BLaER1 treated with 17β-estradiol and CSF1 and Interleukin-3, amounts not matched to agents 10 nM and 100 nM (cell line): Measurements from ENCODE around the gene ATP2C2.
"Not testable (repeated sequence)": the region's sequence is repeated elsewhere in the genome, so short reads cannot be mapped to it uniquely, and the experiment has no call there.

Source experiments
- H3K27ac ChIP-seq, 11 experiments: shearing (Covaris generic); formaldehyde crosslinking; 2 replicates each; pipeline ENCODE4 v1.8.1; 2022
- H3K27me3 ChIP-seq, 11 experiments: shearing (Covaris generic); formaldehyde crosslinking; 2 replicates each; pipeline ENCODE4 v1.8.1; 2022
- H3K36me3 ChIP-seq, 11 experiments: shearing (Covaris generic); formaldehyde crosslinking; 2 replicates each; pipeline ENCODE4 v1.8.1; 2022
- H3K4me1 ChIP-seq, 10 experiments: shearing (Covaris generic); formaldehyde crosslinking; 2 replicates each; pipeline ENCODE4 v1.8.1; 2022
- H3K4me2 ChIP-seq, 11 experiments: shearing (Covaris generic); formaldehyde crosslinking; 2 replicates each; pipeline ENCODE4 v1.8.1; 2022
- H3K4me3 ChIP-seq, 10 experiments: shearing (Covaris generic); formaldehyde crosslinking; 2 replicates each; pipeline ENCODE4 v1.8.1; 2022
- H3K9ac ChIP-seq, 11 experiments: shearing (Covaris generic); formaldehyde crosslinking; 2 replicates each; pipeline ENCODE4 v1.8.1; 2022
- H3K9me3 ChIP-seq, 11 experiments: shearing (Covaris generic); formaldehyde crosslinking; replicated peaks in 1 of 11; 2 replicates each; pipeline ENCODE4 v1.8.1; 2022
- H4K20me1 ChIP-seq, 11 experiments: shearing (Covaris generic); formaldehyde crosslinking; 2 replicates each; pipeline ENCODE4 v1.8.1; 2022
- Cebpa-rat ChIP-seq, 11 experiments: shearing (Covaris generic); IDR thresholded peaks; 2 replicates each; pipeline ENCODE4 v1.8.1; 2022

The ATP2C2 gene

DNA sequence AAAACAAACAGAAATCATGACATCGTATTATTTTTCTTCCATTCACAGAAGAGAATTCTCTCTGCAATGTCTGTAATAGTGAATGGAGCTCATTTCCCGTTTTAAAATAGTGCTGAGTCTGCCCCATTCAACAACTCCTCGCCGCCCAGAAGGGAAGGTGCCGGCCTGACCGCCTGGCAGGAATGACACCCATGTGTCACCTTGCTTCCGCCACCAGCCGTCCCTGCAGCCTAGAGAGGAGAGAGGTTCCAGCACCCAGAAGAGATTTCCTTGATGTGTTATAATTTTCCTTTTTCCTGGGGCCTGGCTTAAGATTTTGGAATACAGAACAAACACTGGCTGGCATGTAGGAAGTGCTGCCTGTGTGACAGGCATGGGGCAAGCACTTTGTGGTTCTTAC lies 76.1 kb downstream of the ATP2C2 start:
- no peaks in the 10 kb centered on the region for H3K36me3 ChIP-seq
- no peak overlapping the region for H3K27ac ChIP-seq
- H3K9me3 ChIP-seq = no peaks in the 10 kb centered on the region
- H3K9ac ChIP-seq = no peak overlapping the region
- H3K4me1 ChIP-seq = peaks cover 0 to 10% (median 7%) of the 10 kb centered on the region in 10 experiments; a peak in 14 of 20 replicates
- no peak overlapping the region for H3K4me3 ChIP-seq
- no peaks in the 10 kb centered on the region for H3K27me3 ChIP-seq
- TF ChIP-seq Cebpa-rat (IDR thresholded peaks at IDR 0.05) = no peak
- no peak overlapping the region for H3K4me2 ChIP-seq
- no peaks in the 10 kb centered on the region for H4K20me1 ChIP-seq

DNA sequence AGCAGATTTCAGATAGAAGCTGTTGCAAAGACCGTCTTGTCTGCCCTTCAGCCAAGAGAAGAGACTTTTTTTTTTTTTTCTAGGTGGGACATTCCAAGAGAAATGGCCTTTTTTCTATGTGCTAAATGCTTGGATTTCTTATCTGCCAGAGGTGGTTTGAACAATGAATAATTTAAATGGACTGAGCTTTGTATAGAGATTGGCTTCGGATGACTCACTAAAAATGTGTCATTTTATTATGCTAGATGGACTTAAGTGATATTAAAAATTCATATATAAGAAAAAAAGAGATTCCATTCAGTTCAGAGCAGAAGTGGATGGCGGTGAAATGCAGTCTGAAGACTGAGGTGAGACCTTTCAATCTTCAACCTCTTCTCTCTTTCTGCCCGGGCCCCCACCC lies 77.7 kb downstream of the ATP2C2 start:
- H3K36me3 ChIP-seq = no peaks in the 10 kb centered on the region
- H3K9ac ChIP-seq = no peak overlapping the region
- H3K27ac ChIP-seq = no peak overlapping the region
- no peak overlapping the region for H3K4me3 ChIP-seq
- no peaks in the 10 kb centered on the region for H4K20me1 ChIP-seq
- H3K9me3 ChIP-seq = peaks cover 0 to 9% (median 2%) of the 10 kb centered on the region in 11 experiments; a peak in 9 of 22 replicates
- H3K4me2 ChIP-seq = no peak overlapping the region
- H3K4me1 ChIP-seq = peaks cover 0 to 14% (median 8%) of the 10 kb centered on the region in 10 experiments; a peak in 14 of 20 replicates
- no peak for TF ChIP-seq Cebpa-rat (IDR thresholded peaks at IDR 0.05)
- no peaks in the 10 kb centered on the region for H3K27me3 ChIP-seq

DNA sequence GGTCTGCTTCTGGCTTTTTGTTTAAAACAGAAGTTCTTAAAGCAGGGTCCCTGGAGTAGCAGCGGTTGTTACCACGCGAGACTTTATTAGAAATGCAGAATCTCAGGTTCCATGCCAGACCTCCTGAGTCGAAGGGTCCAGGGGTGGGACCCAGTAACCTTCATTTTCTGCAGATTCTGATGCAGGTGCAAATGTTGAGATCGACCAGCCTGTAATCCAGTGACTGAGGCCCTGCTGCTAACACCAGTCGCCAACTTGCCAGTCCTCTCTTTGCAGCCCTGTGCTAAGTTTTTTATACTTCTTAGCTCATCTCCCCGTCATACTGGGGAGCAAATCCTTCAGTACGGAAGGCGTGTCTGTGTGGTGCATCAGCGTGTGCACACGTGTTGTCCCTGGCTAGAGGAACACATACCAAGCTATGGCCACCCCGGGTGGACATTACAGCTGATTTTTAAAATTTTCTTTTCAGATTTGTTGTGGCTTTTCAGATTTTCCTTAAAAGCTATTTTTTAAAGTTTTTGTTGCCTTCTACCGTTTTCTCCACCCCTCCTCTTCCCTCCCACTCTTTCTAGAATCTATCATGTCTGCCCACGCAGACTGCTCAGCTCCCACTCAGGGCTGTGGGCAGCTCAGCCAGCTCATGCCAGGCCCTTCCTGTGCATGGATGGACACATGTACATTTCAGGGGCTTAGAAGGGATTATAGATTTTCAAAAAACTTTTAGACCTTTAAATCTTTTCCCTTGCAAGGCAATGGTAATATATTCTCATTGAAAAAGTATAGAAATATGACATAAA lies 78.5 kb downstream of the ATP2C2 start:
- no peak overlapping the region for H3K4me3 ChIP-seq
- H3K9ac ChIP-seq = no peak overlapping the region
- no peak overlapping the region for H3K27ac ChIP-seq
- H4K20me1 ChIP-seq = no peaks in the 10 kb centered on the region
- no peaks in the 10 kb centered on the region for H3K36me3 ChIP-seq
- peaks cover 0 to 14% (median 8%) of the 10 kb centered on the region in 10 experiments; a peak in 14 of 20 replicates for H3K4me1 ChIP-seq
- H3K27me3 ChIP-seq = no peaks in the 10 kb centered on the region
- H3K9me3 ChIP-seq = peaks cover 0 to 15% (median 7%) of the 10 kb centered on the region in 11 experiments; a peak in 9 of 22 replicates
- TF ChIP-seq Cebpa-rat (IDR thresholded peaks at IDR 0.05) = no peak
- H3K4me2 ChIP-seq = no peak overlapping the region

DNA sequence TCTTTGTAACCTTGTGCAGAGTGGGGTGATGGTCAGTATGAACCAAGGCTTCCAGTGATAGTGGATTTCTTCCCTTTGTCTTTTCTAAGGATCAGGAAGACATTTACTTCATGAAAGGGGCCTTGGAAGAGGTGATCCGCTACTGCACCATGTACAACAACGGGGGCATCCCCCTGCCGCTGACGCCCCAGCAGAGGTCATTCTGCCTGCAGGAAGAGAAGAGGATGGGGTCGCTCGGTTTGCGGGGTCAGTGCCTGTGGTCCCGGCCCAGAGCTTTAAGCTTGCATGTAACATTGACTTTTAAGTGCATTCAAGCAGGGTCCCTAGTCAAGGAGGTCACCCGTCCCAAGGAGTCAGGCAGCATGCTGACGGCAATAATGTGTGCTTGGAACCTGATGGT lies 80.1 kb downstream of the ATP2C2 start:
- Histone ChIP-seq H3K27me3 (no peaks in the 10 kb centered on the region), H3K27ac (no peak overlapping the region), H3K4me2 (no peak overlapping the region), H3K4me1 (peaks cover 0 to 14% (median 8%) of the 10 kb centered on the region in 10 experiments; a peak in 14 of 20 replicates), H3K9ac (no peak overlapping the region), H3K9me3 (peaks cover 0 to 19% (median 7%) of the 10 kb centered on the region in 11 experiments; a peak in 11 of 22 replicates), H4K20me1 (no peaks in the 10 kb centered on the region), H3K36me3 (no peaks in the 10 kb centered on the region), H3K4me3 (no peak overlapping the region)
- TF ChIP-seq Cebpa-rat (IDR thresholded peaks at IDR 0.05) = no peak

DNA sequence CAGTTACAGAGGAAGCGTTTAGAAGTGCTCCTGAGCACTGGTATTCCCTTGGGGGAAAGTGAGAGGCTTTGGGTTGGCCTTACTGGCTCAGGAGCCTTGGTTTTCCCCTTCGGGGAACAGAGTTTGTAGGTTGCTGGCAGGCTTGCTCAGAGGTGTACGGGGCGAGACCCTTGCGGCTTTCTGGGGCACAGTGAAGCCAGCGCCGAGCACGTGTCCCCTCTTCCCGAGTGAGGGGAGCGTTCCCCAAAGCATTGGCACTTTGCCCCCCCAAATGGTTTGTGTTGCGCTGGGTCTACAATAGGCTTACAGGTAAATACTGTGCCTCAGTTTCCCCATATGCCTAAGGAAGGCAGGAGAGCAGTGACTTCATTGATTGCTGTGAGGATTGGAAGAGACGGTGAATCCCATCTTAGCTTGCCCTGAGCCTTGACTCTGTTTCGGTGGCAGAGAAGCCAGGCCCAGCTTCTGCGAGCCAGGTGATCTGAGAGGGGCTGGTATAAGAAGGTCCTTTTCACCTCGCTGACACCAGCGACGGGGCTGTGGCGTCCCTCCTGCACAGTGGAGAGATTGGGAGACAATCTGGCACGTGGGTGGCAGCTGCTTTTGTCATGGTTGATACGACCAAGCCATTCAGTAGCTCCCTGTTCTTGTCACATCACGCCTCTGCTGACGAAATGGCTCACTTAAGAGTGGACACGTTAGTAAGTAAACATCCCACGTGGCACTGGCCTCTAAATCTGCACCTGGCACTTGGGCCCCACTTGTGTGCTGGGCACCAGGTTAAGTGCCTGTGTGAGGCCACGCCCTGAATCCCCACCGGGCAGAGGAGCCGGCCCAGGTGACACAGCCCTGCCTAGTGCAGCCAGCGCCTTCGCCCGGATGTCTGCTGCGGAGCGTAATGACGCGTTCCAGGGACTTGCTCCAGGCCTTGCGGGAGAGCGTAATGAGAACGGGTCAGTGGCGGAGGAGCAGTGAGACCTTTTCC lies 81.1 kb downstream of the ATP2C2 start:
- Histone ChIP-seq H4K20me1 (no peaks in the 10 kb centered on the region), H3K27ac (no peak overlapping the region; a peak in 1 of 22 replicates), H3K36me3 (no peaks in the 10 kb centered on the region), H3K4me3 (no peak overlapping the region), H3K4me2 (peak overlapping the region in 7 of 11 experiments; percentile 9 to 40 (median 28); a peak in 8 of 22 replicates), H3K9ac (no peak overlapping the region), H3K27me3 (no peaks in the 10 kb centered on the region), H3K4me1 (peaks cover 0 to 14% (median 8%) of the 10 kb centered on the region in 10 experiments; a peak in 14 of 20 replicates), H3K9me3 (peaks cover 0 to 19% (median 7%) of the 10 kb centered on the region in 11 experiments; a peak in 11 of 22 replicates)
- no peak for TF ChIP-seq Cebpa-rat (IDR thresholded peaks at IDR 0.05)

DNA sequence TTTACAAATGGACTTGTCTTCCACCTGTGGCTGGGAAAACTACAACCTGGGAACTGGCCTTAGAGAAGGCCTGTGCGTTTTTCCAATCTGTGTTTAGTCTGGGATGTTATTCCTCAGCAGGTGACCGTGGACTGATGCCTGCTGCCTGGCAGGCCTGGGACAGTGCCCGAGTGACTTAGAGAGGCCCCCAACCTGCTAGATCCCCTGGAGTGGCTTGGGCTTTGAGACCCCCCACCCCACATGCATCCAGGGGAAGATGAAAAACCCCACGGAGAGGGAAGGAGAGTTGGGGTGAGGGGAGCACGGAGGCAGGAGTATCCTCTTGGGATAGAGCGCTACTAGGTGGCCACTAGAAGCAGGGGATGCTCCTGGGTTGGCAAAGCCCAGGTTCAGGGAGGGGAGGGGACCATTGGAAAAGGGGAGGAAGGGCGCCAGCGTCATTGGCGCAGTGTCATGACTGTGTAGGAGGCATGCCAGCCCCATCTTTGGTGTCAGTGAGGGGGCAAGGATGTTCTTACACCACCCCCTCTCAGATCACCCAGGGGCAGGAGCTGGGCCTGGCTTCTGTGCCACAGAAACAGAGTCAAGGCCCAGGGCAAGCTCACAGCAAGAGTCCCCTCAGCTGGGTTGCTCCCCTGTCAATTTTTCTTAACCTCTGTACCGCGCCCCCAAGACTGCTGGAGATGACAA lies 82.0 kb downstream of the ATP2C2 start:
- no peak for TF ChIP-seq Cebpa-rat (IDR thresholded peaks at IDR 0.05)
- Histone ChIP-seq H3K36me3 (no peaks in the 10 kb centered on the region), H3K4me3 (no peak overlapping the region), H3K27ac (no peak overlapping the region; a peak in 1 of 22 replicates), H4K20me1 (no peaks in the 10 kb centered on the region), H3K4me1 (peaks cover 0 to 14% (median 8%) of the 10 kb centered on the region in 10 experiments; a peak in 14 of 20 replicates), H3K27me3 (no peaks in the 10 kb centered on the region), H3K4me2 (no peak overlapping the region), H3K9ac (no peak overlapping the region), H3K9me3 (peaks cover 0 to 19% (median 7%) of the 10 kb centered on the region in 11 experiments; a peak in 11 of 22 replicates)

DNA sequence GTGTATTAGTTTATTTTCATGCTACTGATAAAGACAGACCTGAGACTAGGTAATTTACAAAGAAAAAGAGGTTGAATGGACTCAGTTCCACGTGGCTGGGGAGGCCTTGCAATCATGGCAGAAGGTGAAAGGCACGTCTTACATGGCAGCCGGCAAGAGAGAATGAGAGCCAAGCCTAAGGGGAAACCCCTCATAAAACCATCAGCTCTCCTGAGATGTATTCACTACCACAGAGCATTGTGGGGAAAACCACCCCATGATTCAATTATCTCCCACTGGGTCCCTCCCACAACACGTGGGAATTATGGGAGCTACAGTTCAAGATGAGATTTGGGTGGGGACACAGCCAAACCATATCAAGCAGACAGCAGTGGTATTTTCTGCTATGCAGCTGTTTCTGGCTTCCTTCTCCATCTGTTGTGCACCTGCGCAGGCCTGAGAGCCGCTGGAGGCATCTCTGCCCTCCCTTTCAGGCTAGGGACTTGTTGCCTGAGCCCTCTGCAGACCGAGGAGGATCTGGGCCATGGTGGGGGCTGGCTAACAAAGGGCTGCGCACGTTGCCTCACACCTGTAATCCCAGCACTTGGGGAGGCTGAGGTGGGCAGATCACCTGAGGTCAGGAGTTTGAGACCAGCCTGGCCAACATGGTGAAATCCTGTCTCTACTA lies 82.8 kb downstream of the ATP2C2 start:
- not testable (repeated sequence) for H3K9ac ChIP-seq, H3K4me2 ChIP-seq, H3K36me3 ChIP-seq, H3K27ac ChIP-seq, H4K20me1 ChIP-seq, H3K4me3 ChIP-seq, H3K27me3 ChIP-seq
- Histone ChIP-seq H3K9me3 (peaks cover 0 to 19% (median 7%) of the 10 kb centered on the region in 11 experiments; a peak in 11 of 22 replicates), H3K4me1 (peaks cover 0 to 14% (median 8%) of the 10 kb centered on the region in 10 experiments; a peak in 14 of 20 replicates)

DNA sequence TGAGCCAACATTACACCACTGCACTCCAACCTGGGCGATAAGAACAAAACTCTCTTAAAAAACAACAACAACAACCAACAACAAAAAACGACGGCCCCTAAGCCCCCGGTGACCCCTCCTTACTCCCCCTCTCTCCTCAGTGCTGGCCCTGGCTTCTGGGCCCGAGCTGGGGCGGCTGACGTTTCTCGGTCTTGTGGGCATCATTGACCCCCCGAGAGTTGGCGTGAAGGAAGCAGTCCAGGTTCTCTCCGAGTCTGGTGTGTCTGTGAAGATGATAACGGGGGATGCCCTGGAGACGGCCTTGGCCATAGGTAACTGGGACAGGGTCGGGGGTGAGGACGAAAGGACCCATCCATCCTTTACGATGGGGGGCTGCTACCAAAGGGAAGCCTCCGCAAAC lies 83.4 kb downstream of the ATP2C2 start:
- Histone ChIP-seq H3K4me3 (no peak overlapping the region), H3K27me3 (no peaks in the 10 kb centered on the region), H3K36me3 (no peaks in the 10 kb centered on the region), H3K27ac (no peak overlapping the region), H3K9me3 (peaks cover 0 to 19% (median 7%) of the 10 kb centered on the region in 11 experiments; a peak in 11 of 22 replicates), H3K4me2 (no peak overlapping the region), H3K9ac (no peak overlapping the region), H4K20me1 (no peaks in the 10 kb centered on the region), H3K4me1 (peaks cover 0 to 14% (median 8%) of the 10 kb centered on the region in 10 experiments; a peak in 14 of 20 replicates)
- no peak for TF ChIP-seq Cebpa-rat (IDR thresholded peaks at IDR 0.05)
